ENCODE measurements around the gene PHYHD1. TPM values are rescaled to one million over a fixed set of nuclear protein-coding genes. Genes with fewer than 3 reads are reported as not detected.
A peak's percentile ranks its signal among the peaks of the same experiment; 100 is the strongest.

PHYHD1 gene
- total RNA-seq, 1 experiment from 2014 or later, result 17.3 TPM

- no peak for DNase-seq (ENCODE audit: low read depth)
Observed at GRCh38 chr9:128969491-128969890, 48.7 kb downstream of the PHYHD1 start.

GRCh38 chr9:128972956-128973355 lies 52.2 kb downstream of the PHYHD1 start:
- peak; percentile 76 for DNase-seq (ENCODE audit: low read depth)

- no peak for DNase-seq (ENCODE audit: low read depth)
Observed at GRCh38 chr9:128979111-128979510, 58.3 kb downstream of the PHYHD1 start.

- no peak for DNase-seq (ENCODE audit: low read depth)
Observed at GRCh38 chr9:128983536-128983935, 62.8 kb downstream of the PHYHD1 start.

DNA sequence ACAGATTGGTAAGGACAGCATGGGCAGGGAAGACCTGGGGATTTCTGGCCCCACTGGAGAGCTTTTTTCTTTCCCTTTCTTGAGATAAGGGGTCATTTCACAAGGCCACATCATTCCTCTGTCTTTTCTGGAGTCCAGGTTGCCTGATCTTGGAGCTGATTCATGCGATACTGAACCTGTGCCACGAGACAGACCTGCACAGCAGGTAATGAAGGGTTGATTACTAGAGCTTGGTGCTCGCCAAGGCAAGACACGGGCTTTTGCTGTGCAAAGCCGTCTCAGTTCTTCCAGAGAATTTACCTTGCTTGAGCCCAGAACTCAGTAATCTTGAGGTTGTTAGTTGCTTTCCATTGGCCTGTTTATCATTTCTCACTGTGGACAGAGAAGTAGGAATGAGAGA lies 65.9 kb downstream of the PHYHD1 start:
- DNase-seq (ENCODE audit: low read depth), result no peak

DNA sequence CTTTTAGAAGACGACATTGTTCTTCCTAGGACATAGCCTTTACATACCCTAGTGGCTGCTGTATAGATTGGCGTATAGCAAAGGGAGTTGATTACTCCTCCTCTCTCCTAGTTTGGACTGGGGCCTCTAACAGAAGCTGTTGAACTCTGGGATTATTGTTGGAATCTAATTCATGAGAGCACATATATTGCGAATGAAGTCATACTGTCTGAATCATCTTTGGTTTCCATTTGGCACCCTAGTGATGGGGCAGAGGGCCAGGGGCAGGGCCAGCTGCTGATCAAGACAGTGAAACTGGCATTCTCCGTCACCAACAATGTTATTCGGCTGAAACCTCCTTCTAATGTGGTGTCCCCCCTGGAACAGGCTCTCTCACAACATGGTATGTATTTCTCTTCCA lies 67.0 kb downstream of the PHYHD1 start:
- peak; percentile 94 for DNase-seq (ENCODE audit: low read depth)

Other genes with a start within 250 kb of the PHYHD1 start
- gene SET, start 231.8 kb upstream of the PHYHD1 start, total RNA-seq (2014; rRNA removed), result 454 and 528 TPM in 2 replicates
- gene PKN3, start 218.5 kb upstream of the PHYHD1 start, total RNA-seq (2014; rRNA removed), result 4.2 and 4.4 TPM in 2 replicates
- gene ZDHHC12, start 196.9 kb upstream of the PHYHD1 start, total RNA-seq (2014; rRNA removed), result 60.5 and 64.6 TPM in 2 replicates
- gene ZER1, start 149.1 kb upstream of the PHYHD1 start, total RNA-seq (2014; rRNA removed), result 24.2 and 24.5 TPM in 2 replicates
- 17.6 and 28.1 TPM in 2 replicates for gene TBC1D13, start 133.7 kb upstream of the PHYHD1 start, total RNA-seq (2014; rRNA removed)
- 30.5 and 48.3 TPM in 2 replicates for gene ENDOG, start 102.5 kb upstream of the PHYHD1 start, total RNA-seq (2014; rRNA removed)
- gene SPOUT1, start 91.2 kb upstream of the PHYHD1 start, total RNA-seq (2014; rRNA removed), result 29.9 and 32.1 TPM in 2 replicates
- 9.6 and 9.8 TPM in 2 replicates for gene KYAT1, start 39.0 kb upstream of the PHYHD1 start, total RNA-seq (2014; rRNA removed)
- gene LRRC8A, start 38.8 kb upstream of the PHYHD1 start, total RNA-seq (2014; rRNA removed), result 42.3 and 46.8 TPM in 2 replicates
- gene DOLK, start 26.6 kb downstream of the PHYHD1 start, total RNA-seq (2014; rRNA removed), result 34.4 and 39.0 TPM in 2 replicates
- 61.6 and 80.0 TPM in 2 replicates for gene NUP188, start 26.7 kb downstream of the PHYHD1 start, total RNA-seq (2014; rRNA removed)
- gene SH3GLB2, start 107.3 kb downstream of the PHYHD1 start, total RNA-seq (2014; rRNA removed), result 48.2 and 52.6 TPM in 2 replicates
- gene MIGA2, start 115.6 kb downstream of the PHYHD1 start, total RNA-seq (2014; rRNA removed), result 29.1 and 31.4 TPM in 2 replicates
- 11.1 and 12.8 TPM in 2 replicates for gene DOLPP1, start 160.1 kb downstream of the PHYHD1 start, total RNA-seq (2014; rRNA removed)
- 41.9 and 47.9 TPM in 2 replicates for gene CRAT, start 189.8 kb downstream of the PHYHD1 start, total RNA-seq (2014; rRNA removed)
- gene PTPA, start 190.4 kb downstream of the PHYHD1 start, total RNA-seq (2014; rRNA removed), result 113 and 122 TPM in 2 replicates